DND-41 (cell line): Measurements from ENCODE around the gene HOMER3.
A peak's percentile ranks its signal among the peaks of the same experiment; 100 is the strongest.

ENCODE experiments used
- ATAC-seq: fragments of 200-7000 bp; cut with Tn5 transposase; 3 replicates; pipeline ENCODE4 v1.9.1; 2021; ENCODE audit warnings: low read depth; ENCODE audit not compliant: insufficient read depth
- DNase-seq: peaks from one replicate; pipeline ENCODE4 v3.0.0-alpha.2; 2020
- H2AFZ ChIP-seq: 2 replicates; pipeline ENCODE4 v1.6.0; 2012; ENCODE audit warnings: low read depth, low read length
- H3K27ac ChIP-seq: 2 replicates; pipeline ENCODE4 v1.5.1; 2012; ENCODE audit warnings: low read length, inconsistent platforms
- H3K27me3 ChIP-seq: fragments of 200-600 bp; sonication (generic); 2 replicates; pipeline ENCODE4 v1.6.0; 2012; ENCODE audit warnings: low read length, mild to moderate bottlenecking, inconsistent platforms; ENCODE audit not compliant: insufficient read depth, poor library complexity
- H3K36me3 ChIP-seq: 2 replicates; pipeline ENCODE4 v1.5.1; 2012; ENCODE audit warnings: low read length, inconsistent platforms; ENCODE audit not compliant: insufficient read depth
- H3K4me1 ChIP-seq: 2 replicates; pipeline ENCODE4 v1.5.1; 2012; ENCODE audit warnings: mild to moderate bottlenecking, low read length; ENCODE audit not compliant: insufficient read depth
- H3K4me2 ChIP-seq: 2 replicates; pipeline ENCODE4 v1.6.0; 2012; ENCODE audit warnings: mild to moderate bottlenecking, moderate library complexity, low read length, inconsistent platforms; ENCODE audit not compliant: insufficient read depth
- H3K4me3 ChIP-seq, 2 experiments: fragments of 200-600 bp in 1 of 2; shearing (Covaris generic) in 1 of 2; 2 replicates each; pipeline ENCODE4 v1.5.1; 2012 to 2016; ENCODE audit warnings: inconsistent platforms in 2 of 2, low read length in 2 of 2, mild to moderate bottlenecking in 2 of 2, low read depth in 1 of 2, moderate library complexity in 1 of 2
- H3K79me2 ChIP-seq: 2 replicates; pipeline ENCODE4 v1.6.0; 2012; ENCODE audit warnings: low read length, inconsistent platforms; ENCODE audit not compliant: insufficient read depth
- H3K9ac ChIP-seq: 2 replicates; pipeline ENCODE4 v1.6.0; 2012; ENCODE audit warnings: low read depth, mild to moderate bottlenecking, inconsistent platforms, low read length, moderate library complexity
- H3K9me3 ChIP-seq: 2 replicates; pipeline ENCODE4 v1.5.1; 2012; ENCODE audit warnings: low read length, moderate library complexity, mild to moderate bottlenecking, inconsistent platforms; ENCODE audit not compliant: insufficient read depth, severe bottlenecking
- H4K20me1 ChIP-seq: 2 replicates; pipeline ENCODE4 v1.6.0; 2012; ENCODE audit warnings: low read length; ENCODE audit not compliant: insufficient read depth
- CTCF ChIP-seq: IDR thresholded peaks from 2 replicates; pipeline ENCODE4 v1.5.1; 2012; ENCODE audit warnings: borderline replicate concordance, low read length, moderate library complexity, mild to moderate bottlenecking; ENCODE audit not compliant: poor library complexity, severe bottlenecking; ENCODE audit errors: extremely low read depth
- EZH2 ChIP-seq: IDR thresholded peaks from 3 replicates; pipeline ENCODE4 v1.6.1; 2012; ENCODE audit warnings: borderline replicate concordance, low read depth, mild to moderate bottlenecking, moderate library complexity, low read length, inconsistent platforms; ENCODE audit not compliant: severe bottlenecking

Gene HOMER3

GRCh38 chr19:18908917-18909619, 31.9 kb downstream of the HOMER3 start:
- Histone ChIP-seq H3K27ac (no peak overlapping the region), H3K4me3 (no peak overlapping the region), H3K9me3 (no peaks in the 10 kb centered on the region), H2AFZ (no peak overlapping the region), H3K4me1 (no peaks in the 10 kb centered on the region), H3K4me2 (no peak overlapping the region), H3K79me2 (peaks cover 17% of the 10 kb centered on the region), H3K27me3 (no peaks in the 10 kb centered on the region), H3K36me3 (peaks cover 82% of the 10 kb centered on the region), H4K20me1 (peaks cover 44% of the 10 kb centered on the region), H3K9ac (no peak overlapping the region)
- no peak for ATAC-seq
- TF ChIP-seq EZH2: no peak
- no peak for TF ChIP-seq CTCF
- no peak for DNase-seq

- H3K79me2 ChIP-seq: no peaks in the 10 kb centered on the region
- no peaks in the 10 kb centered on the region for H3K9me3 ChIP-seq
- no peaks in the 10 kb centered on the region for H3K27me3 ChIP-seq
- DNase-seq (no peak), ATAC-seq (no peak)
- H4K20me1 ChIP-seq: peaks cover 31% of the 10 kb centered on the region
- no peak overlapping the region for H3K9ac ChIP-seq
- no peak overlapping the region for H3K4me2 ChIP-seq
- no peaks in the 10 kb centered on the region for H3K4me1 ChIP-seq
- no peak for TF ChIP-seq EZH2
- TF ChIP-seq CTCF: no peak
- H2AFZ ChIP-seq: no peak overlapping the region
- H3K27ac ChIP-seq: no peak overlapping the region
- H3K4me3 ChIP-seq: no peak overlapping the region
- peaks cover 79% of the 10 kb centered on the region for H3K36me3 ChIP-seq
Observed at GRCh38 chr19:18906605-18907519, 34.2 kb downstream of the HOMER3 start.

DNA sequence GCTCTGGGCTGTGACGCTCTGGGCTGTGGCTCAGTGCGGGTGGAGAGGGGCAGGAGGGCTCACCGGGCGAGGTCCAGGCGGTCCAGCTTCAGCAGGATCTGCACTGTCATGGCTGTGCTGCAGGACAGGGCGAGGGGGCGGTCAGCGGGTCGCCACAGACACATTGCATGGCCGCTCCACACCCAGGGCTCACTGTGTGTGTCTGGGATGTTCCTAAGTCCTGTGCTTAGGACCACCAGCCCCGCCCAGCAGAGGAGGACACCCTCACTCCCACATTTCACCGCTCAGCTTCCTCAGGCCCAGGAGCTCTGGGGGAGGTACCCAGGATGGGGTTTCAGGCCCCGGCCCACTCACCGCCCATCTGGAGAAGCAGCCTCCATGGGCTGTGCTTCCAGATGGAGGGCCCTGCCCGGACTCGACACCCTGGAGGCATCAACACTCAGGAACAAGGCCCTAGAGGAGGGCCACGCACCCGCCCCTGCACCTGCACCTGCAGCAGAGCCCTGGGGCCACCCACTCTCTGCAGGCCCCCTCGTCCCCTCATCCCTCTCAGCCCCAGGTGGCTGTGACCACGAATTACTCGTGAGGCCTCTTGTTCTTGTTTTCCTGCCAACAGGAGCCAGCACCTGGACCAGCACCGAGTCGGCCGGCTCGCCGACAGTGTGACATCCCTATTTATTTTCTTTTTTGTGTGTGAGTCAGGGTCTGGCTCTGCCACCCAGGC, 35.3 kb downstream of the HOMER3 start:
- peak; percentile 20; the same call in 1 of the 3 replicates for ATAC-seq

More for the DNA sequence above, 35.3 kb downstream of the HOMER3 start:
- H3K4me1 ChIP-seq: no peaks in the 10 kb centered on the region
- peaks cover 29% of the 10 kb centered on the region for H4K20me1 ChIP-seq
- H2AFZ ChIP-seq: no peak overlapping the region
- no peak overlapping the region for H3K9ac ChIP-seq
- no peaks in the 10 kb centered on the region for H3K9me3 ChIP-seq
- peak; percentile 17 for DNase-seq
- H3K79me2 ChIP-seq: no peaks in the 10 kb centered on the region
- no peak overlapping the region for H3K4me2 ChIP-seq
- peaks cover 81% of the 10 kb centered on the region for H3K36me3 ChIP-seq
- TF ChIP-seq CTCF (no peak), EZH2 (no peak)
- H3K27me3 ChIP-seq: no peaks in the 10 kb centered on the region
- H3K27ac ChIP-seq: no peak overlapping the region
- no peak overlapping the region for H3K4me3 ChIP-seq
